Epithelial cell of proximal tubule (primary cell): ENCODE results near the gene ABHD11. TPM values are rescaled to one million over a fixed set of nuclear protein-coding genes. Genes with fewer than 3 reads are reported as not detected.

Experiments used
- DNase-seq: peaks from one replicate; pipeline ENCODE4 v3.0.0-alpha.2; 2011; ENCODE audit warnings: low read depth
- H3K4me3 ChIP-seq: 2 replicates; pipeline ENCODE4 v1.5.1; 2011; ENCODE audit warnings: low read depth, mild to moderate bottlenecking, low read length
- CTCF ChIP-seq: conservative IDR thresholded peaks from 2 replicates; pipeline ENCODE4 v1.5.1; 2012; ENCODE audit warnings: low read depth, mild to moderate bottlenecking, low read length
- total RNA-seq: library from RNA; depleted of rRNA; stranded (reverse); fragments of >200 nt; gene quantifications from 2 replicates; pipeline ENCODE4 v1.2.3, GENCODE V29; 2015

ABHD11 gene
- total RNA-seq, 1 donor from 2014 or later, result 53.6 TPM

GRCh38 chr7:73741600-73741999, 3.0 kb upstream of the ABHD11 start:
- DNase-seq, result no peak
- H3K4me3 ChIP-seq, result no peak overlapping the region
- TF ChIP-seq CTCF, result no peak

GRCh38 chr7:73740771-73741170, 2.2 kb upstream of the ABHD11 start:
- H3K4me3 ChIP-seq, result no peak overlapping the region
- TF ChIP-seq CTCF, result no peak
- DNase-seq, result no peak

DNA sequence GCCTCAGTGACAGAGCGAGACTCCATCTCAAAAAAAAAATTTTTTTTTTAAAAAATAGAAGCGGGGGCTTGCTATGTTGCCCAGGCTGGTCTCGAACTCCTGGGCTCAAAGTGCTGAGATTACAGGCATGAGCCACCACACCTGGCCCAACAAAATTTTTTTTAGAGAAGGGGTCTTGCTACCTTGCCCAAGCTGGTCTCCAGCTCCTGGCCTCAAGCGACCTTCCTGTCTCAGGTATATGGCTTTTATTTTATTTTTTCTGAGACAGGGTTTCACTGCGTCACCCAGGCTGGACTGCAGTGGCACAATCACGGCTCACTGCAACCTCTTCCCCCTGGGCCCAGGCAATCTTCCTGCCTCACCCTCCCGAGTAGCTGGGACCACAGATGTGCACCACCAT, 1.6 kb upstream of the ABHD11 start:
- no peak for DNase-seq
- no peak for TF ChIP-seq CTCF
- H3K4me3 ChIP-seq, result no peak overlapping the region

DNA sequence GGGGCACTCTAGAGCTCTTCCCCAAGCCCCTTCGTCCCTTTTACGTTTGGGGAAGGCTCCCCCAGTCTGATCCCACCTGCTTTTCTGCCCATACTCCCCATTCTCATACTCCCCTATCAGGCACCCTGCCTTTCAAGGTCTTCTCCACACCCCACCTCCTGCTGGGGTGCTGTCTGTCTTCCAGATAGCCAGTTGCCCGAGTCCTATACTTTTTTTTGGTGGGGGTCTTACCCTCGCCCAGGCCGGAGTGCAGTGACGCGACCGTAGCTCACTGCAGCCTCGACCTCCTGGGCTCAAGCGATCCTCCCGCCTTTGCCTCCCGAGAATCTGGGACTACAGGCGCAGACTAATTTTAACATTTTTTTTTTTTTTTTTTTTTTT, 775 bp upstream of the ABHD11 start:
- no peak for TF ChIP-seq CTCF
- peak overlapping the region; percentile 73 for H3K4me3 ChIP-seq
- DNase-seq, result no peak

GRCh38 chr7:73738220-73738611, 386 bp downstream of the ABHD11 start:
- no peak for TF ChIP-seq CTCF
- H3K4me3 ChIP-seq, result peak overlapping the region; percentile 73
- DNase-seq, result no peak

- H3K4me3 ChIP-seq, result peak overlapping the region; percentile 73
- no peak for DNase-seq
- TF ChIP-seq CTCF, result no peak
Measured at GRCh38 chr7:73737491-73738219, 947 bp downstream of the ABHD11 start.

GRCh38 chr7:73736885-73737284, 1.7 kb downstream of the ABHD11 start:
- DNase-seq, result no peak
- no peak for TF ChIP-seq CTCF
- H3K4me3 ChIP-seq, result no peak overlapping the region
